Measurements from ENCODE around the gene ESYT2. TPM values are rescaled to one million over a fixed set of nuclear protein-coding genes. Genes with fewer than 3 reads are reported as not detected.
A peak's percentile ranks its signal among the peaks of the same experiment; 100 is the strongest.

ESYT2 gene
- total and polyA plus RNA-seq, 9 of the 15 experiments (the other 6 are each of a cell fraction or from before 2014, with no cell fraction given), result 5.8 to 86.9 (median 64.7) TPM

DNA sequence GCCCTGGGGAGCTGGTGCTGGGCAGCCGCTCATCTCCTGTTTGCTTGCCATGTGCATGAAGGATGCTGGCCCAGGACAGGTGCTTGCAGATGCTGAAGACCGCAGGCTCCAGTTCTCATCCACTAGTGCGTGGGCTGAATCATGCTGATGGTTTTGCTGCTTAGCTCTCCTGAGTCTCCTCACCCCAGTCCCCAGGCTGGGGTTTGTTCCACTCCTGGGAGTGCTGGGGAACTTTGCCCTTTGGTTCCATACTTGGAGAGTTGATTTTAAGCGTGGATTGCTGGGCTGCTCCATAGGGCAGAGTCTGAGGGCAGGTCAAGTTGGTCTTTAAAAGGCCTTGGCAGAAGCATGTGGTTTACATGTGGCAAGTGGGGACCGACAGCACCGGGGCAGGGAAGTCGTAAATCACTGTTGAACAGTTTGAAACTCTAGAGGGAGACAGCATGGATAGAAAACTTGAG is 36.2 kb upstream of the ESYT2 start (continued):
- TF ChIP-seq TCF7 (IDR thresholded peaks at IDR 0.05; ENCODE audit: borderline replicate concordance) (no peak), SMARCE1 (IDR thresholded peaks at IDR 0.05) (peak; percentile 59; the same call in 1 of the 2 replicates), SIN3A (IDR thresholded peaks at IDR 0.05; ENCODE audit: borderline replicate concordance in 2 of 2, control insufficient read depth in 1 of 2, low read depth in 2 of 2, low read length in 2 of 2) (no peak), ZNF830 (CRISPR knock-in tag; IDR thresholded peaks at IDR 0.05) (no peak), RUNX1 (IDR thresholded peaks at IDR 0.05; ENCODE audit: low read depth) (no peak), ZFP36 (IDR thresholded peaks at IDR 0.05; ENCODE audit: low read depth, low read length, partially characterized antibody) (no peak), HIVEP1 (CRISPR knock-in tag; IDR thresholded peaks at IDR 0.05) (0 out of 2 replicates have a peak, but pooled peaks have one; percentile 37), SAFB (IDR thresholded peaks at IDR 0.05; ENCODE audit: borderline replicate concordance, low read depth, low read length) (no peak), ARID2 (IDR thresholded peaks at IDR 0.05) (no peak), RBFOX2 (IDR thresholded peaks at IDR 0.05; ENCODE audit: low read depth, low read length) (no peak), MXI1 (IDR thresholded peaks at IDR 0.05; ENCODE audit: low read depth, low read length) (no peak), ZNF76 (CRISPR knock-in tag; IDR thresholded peaks at IDR 0.05; ENCODE audit: borderline replicate concordance) (peak; percentile 43; the same call in 1 of the 2 replicates), RBM22 (IDR thresholded peaks at IDR 0.05; ENCODE audit: low read depth, low read length, poor library complexity, severe bottlenecking) (no peak), GTF2F1 (IDR thresholded peaks at IDR 0.05; ENCODE audit: low read depth, low read length) (no peak), EP300 (IDR thresholded peaks at IDR 0.05; ENCODE audit: low read length) (no peak), NR4A1 (CRISPR knock-in tag; IDR thresholded peaks at IDR 0.05) (peak; percentile 90; the same call in 1 of the 2 replicates), NR4A1 (tag; IDR thresholded peaks at IDR 0.05) (peak; percentile 79), DLX4 (CRISPR knock-in tag; IDR thresholded peaks at IDR 0.05) (no peak), NBN (IDR thresholded peaks at IDR 0.05; ENCODE audit: low read depth) (no peak)
- TF ChIP-seq, protein P1, sequence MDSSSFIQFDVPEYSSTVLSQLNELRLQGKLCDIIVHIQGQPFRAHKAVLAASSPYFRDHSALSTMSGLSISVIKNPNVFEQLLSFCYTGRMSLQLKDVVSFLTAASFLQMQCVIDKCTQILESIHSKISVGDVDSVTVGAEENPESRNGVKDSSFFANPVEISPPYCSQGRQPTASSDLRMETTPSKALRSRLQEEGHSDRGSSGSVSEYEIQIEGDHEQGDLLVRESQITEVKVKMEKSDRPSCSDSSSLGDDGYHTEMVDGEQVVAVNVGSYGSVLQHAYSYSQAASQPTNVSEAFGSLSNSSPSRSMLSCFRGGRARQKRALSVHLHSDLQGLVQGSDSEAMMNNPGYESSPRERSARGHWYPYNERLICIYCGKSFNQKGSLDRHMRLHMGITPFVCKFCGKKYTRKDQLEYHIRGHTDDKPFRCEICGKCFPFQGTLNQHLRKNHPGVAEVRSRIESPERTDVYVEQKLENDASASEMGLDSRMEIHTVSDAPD (CRISPR knock-in tag; IDR thresholded peaks at IDR 0.05), result no peak

All from K562 (cell line).